B cell (primary cell): ENCODE measurements around the gene WDR27. TPM values are rescaled to one million over a fixed set of nuclear protein-coding genes. Genes with fewer than 3 reads are reported as not detected.

Experiments
- ATAC-seq: fragments of 200-7000 bp; cut with Tn5 transposase; one replicate; pipeline ENCODE4 v1.10.0; 2021; ENCODE audit warnings: low read depth, mild to moderate bottlenecking, moderate number of reproducible peaks, moderate library complexity
- CTCF ChIA-PET: fragments of 350-600 bp; sonication (Branson Sonifier 250); formaldehyde crosslinking; loops from one replicate; lab custom pipeline; 2021; ENCODE audit warnings: antibody characterized with exemption, inconsistent platforms; lab: Charles Lee
- POLR2A ChIA-PET: fragments of 350-600 bp; sonication (Branson Sonifier 250); formaldehyde crosslinking; loops from one replicate; lab custom pipeline; 2021; ENCODE audit warnings: antibody characterized with exemption; lab: Charles Lee
- DNase-seq: peaks from one replicate; pipeline ENCODE4 v3.0.0; 2013
- H2AFZ ChIP-seq: 2 replicates; pipeline ENCODE4 v1.6.1; 2012; ENCODE audit warnings: mild to moderate bottlenecking, low read depth, low read length; ENCODE audit not compliant: insufficient read depth, poor library complexity, severe bottlenecking
- H3K27ac ChIP-seq, 2 donors: 1 replicate in 1 of 2; 2 replicates in 1 of 2; pipeline ENCODE4 v1.5.1; 2012 to 2013; ENCODE audit warnings: low read length in 2 of 2, mild to moderate bottlenecking in 2 of 2, moderate library complexity in 1 of 2
- H3K27me3 ChIP-seq, 4 experiments: fragments of 200-600 bp in 1 of 4; sonication (generic) in 1 of 4; replicated peaks in 1 of 4; 1 replicate in 2 of 4; 2 replicates in 2 of 4; pipeline versions ENCODE4 v1.6.1 to v1.7.0; 2013 to 2016; ENCODE audit warnings: low read length in 3 of 4, mild to moderate bottlenecking in 2 of 4, mixed read lengths in 1 of 4, moderate library complexity in 1 of 4; ENCODE audit not compliant: insufficient read depth in 4 of 4, control insufficient read depth in 3 of 4; ENCODE audit errors: control extremely low read depth in 1 of 4
- H3K36me3 ChIP-seq, 2 experiments: replicated peaks in 1 of 2; 1 replicate in 1 of 2; 2 replicates in 1 of 2; pipeline versions ENCODE4 v1.6.1 to v1.7.1; 2013; ENCODE audit warnings: low read length in 1 of 2; ENCODE audit not compliant: insufficient read depth in 2 of 2, control insufficient read depth in 1 of 2; ENCODE audit errors: control extremely low read depth in 1 of 2, extremely low read depth in 1 of 2
- H3K4me1 ChIP-seq, 2 donors: fragments of 200-600 bp in 1 of 2; sonication (generic) in 1 of 2; 1 replicate in 1 of 2; 2 replicates in 1 of 2; pipeline versions ENCODE4 v1.5.1 to v1.6.1; 2013 to 2017; ENCODE audit warnings: low read length in 2 of 2; ENCODE audit not compliant: control insufficient read depth in 2 of 2, insufficient read depth in 2 of 2
- H3K4me2 ChIP-seq: replicated peaks from 2 replicates; pipeline ENCODE3; 2012; ENCODE audit warnings: mild to moderate bottlenecking, low read depth, low read length; ENCODE audit not compliant: poor library complexity, severe bottlenecking
- H3K4me3 ChIP-seq, 5 experiments: fragments of 200-600 bp in 1 of 5; sonication (generic) in 1 of 5; 1 replicate in 3 of 5; 2 replicates in 2 of 5; pipeline versions ENCODE4 v1.5.1 to v1.7.0; 2011 to 2016; ENCODE audit warnings: low read length in 4 of 5, mild to moderate bottlenecking in 4 of 5, low read depth in 2 of 5, control low read depth in 1 of 5, moderate library complexity in 1 of 5; ENCODE audit not compliant: insufficient read depth in 1 of 5; ENCODE audit errors: control extremely low read depth in 1 of 5, extremely low read depth in 1 of 5
- H3K79me2 ChIP-seq: fragments of 200-600 bp; sonication (generic); one replicate; pipeline ENCODE4 v1.6.0; 2016; ENCODE audit warnings: low read length; ENCODE audit not compliant: control insufficient read depth, insufficient read depth
- H3K9ac ChIP-seq: fragments of 200-600 bp; sonication (generic); 2 replicates; pipeline ENCODE4 v1.6.1; 2017; ENCODE audit warnings: mild to moderate bottlenecking, low read length, moderate library complexity
- H3K9me3 ChIP-seq, 3 donors: one replicate each; pipeline versions ENCODE4 v1.6.1 to v1.7.1; 2013; ENCODE audit warnings: low read length in 2 of 3; ENCODE audit not compliant: control insufficient read depth in 2 of 3, insufficient read depth in 1 of 3; ENCODE audit errors: control extremely low read depth in 1 of 3
- H4K20me1 ChIP-seq: 2 replicates; pipeline ENCODE4 v1.6.0; 2012; ENCODE audit warnings: mild to moderate bottlenecking, low read length; ENCODE audit not compliant: insufficient read depth, control insufficient read depth, poor library complexity, severe bottlenecking
- H3K27ac Mint-ChIP-seq: one replicate; pipeline ENCODE4 v1.8.0; 2021; ENCODE audit warnings: mixed read lengths
- H3K27me3 Mint-ChIP-seq: one replicate; pipeline ENCODE4 v1.8.0; 2021; ENCODE audit warnings: mixed read lengths
- H3K4me1 Mint-ChIP-seq: one replicate; pipeline ENCODE4 v1.8.0; 2021; ENCODE audit warnings: mixed read lengths
- H3K4me3 Mint-ChIP-seq: one replicate; pipeline ENCODE4 v1.8.0; 2021; ENCODE audit warnings: mixed read lengths
- H3K9me3 Mint-ChIP-seq: one replicate; pipeline ENCODE4 v1.8.0; 2022; ENCODE audit warnings: mixed read lengths; ENCODE audit not compliant: insufficient read depth
- CTCF ChIP-seq: fragments of 200-600 bp; IDR thresholded peaks from one replicate; pipeline ENCODE4 v1.8.0; 2022; ENCODE audit warnings: antibody characterized with exemption, mild to moderate bottlenecking
- EZH2 ChIP-seq: IDR thresholded peaks from 2 replicates; pipeline ENCODE4 v1.6.1; 2012; ENCODE audit warnings: borderline replicate concordance, low read depth, mild to moderate bottlenecking, moderate library complexity, low read length; ENCODE audit not compliant: insufficient read depth, poor library complexity, severe bottlenecking
- WGBS: methylation state at CpG from one replicate; pipeline ENCODE4 v1.1.5; 2013; ENCODE audit warnings: missing lambda C conversion rate; ENCODE audit not compliant: insufficient coverage; 5-methylcytosine and 5-hydroxymethylcytosine counted together
- intact Hi-C: fragments of 100-400 bp; cut with micrococcal nuclease; formaldehyde crosslinking; loops from one replicate; pipeline ENCODE4 v1.10.0; 2022
- polyA plus RNA-seq: library from polyadenylated mRNA; depleted of rRNA; stranded (reverse); fragments of >200 nt; gene quantifications from 2 replicates; pipeline ENCODE4 v1.2.3, GENCODE V29; 2012
- total RNA-seq, 2 donors: library from RNA; stranded (reverse); fragments of 120-200 nt in 1 of 2; gene quantifications; 1 replicate in 1 of 2; 2 replicates in 1 of 2; pipeline versions ENCODE4 v1.2.3 to v1.2.4, GENCODE V29; 2013 to 2022

Gene WDR27
- total and polyA plus RNA-seq, 2 donors (not counting 1 experiment from before 2014, with no cell fraction given), result 64.3 to 86.3 TPM

GRCh38 chr6:169722362-169723199, 20.8 kb upstream of the WDR27 start:
- peak overlapping the region; percentile 84 for H2AFZ ChIP-seq
- peaks cover 17 to 18% of the 10 kb centered on the region in 2 donors for H3K4me1 ChIP-seq
- H3K4me3 Mint-ChIP-seq, result peak overlapping the region; percentile 90
- peak overlapping the region; percentile 72 for H3K9ac ChIP-seq
- peak overlapping the region; percentile 89 for H3K27ac Mint-ChIP-seq
- TF ChIP-seq EZH2 (no peak), CTCF (no peak)
- ChIA-PET POLR2A (interaction anchor here (1.3 to 3.1 kb wide), 2 partner anchors 21 to 830 kb away, joined by 3 to 28 read pairs; partner anchors contain the start of genes C6orf120 and WDR27), CTCF (interaction anchor here (1.3 to 2.0 kb wide), 2 partner anchors 20 to 21 kb away, joined by 3 to 8 read pairs; partner anchors contain the start of genes C6orf120 and WDR27)
- H3K27ac ChIP-seq, result peak overlapping the region; percentile 77 to 88
- peak overlapping the region; percentile 80 for H3K4me2 ChIP-seq
- no peaks in the 10 kb centered on the region for H3K9me3 Mint-ChIP-seq
- H3K4me3 ChIP-seq, result peak overlapping the region; percentile 58 to 95 (median 77)
- H3K36me3 ChIP-seq, result peaks cover 0 to 6% of the 10 kb centered on the region in 2 experiments
- 3% methylated on average over 20 of the region's 22 CpGs for WGBS
- peaks cover 41% of the 10 kb centered on the region for H3K79me2 ChIP-seq
- no peaks in the 10 kb centered on the region for H3K27me3 Mint-ChIP-seq
- H3K4me1 Mint-ChIP-seq, result peaks cover 33% of the 10 kb centered on the region
- H3K27me3 ChIP-seq, result no peaks in the 10 kb centered on the region
- intact Hi-C loops, result loop anchor here (1.0 to 10.0 kb wide), 3 partner anchors 20 to 572 kb away; partner anchors contain the start of genes C6orf120, DLL1, DYNLT2 and ERMARD
- H3K9me3 ChIP-seq, result no peaks in the 10 kb centered on the region
- no peaks in the 10 kb centered on the region for H4K20me1 ChIP-seq
- DNase-seq (peak; percentile 66), ATAC-seq (no peak)
